HG03378 (cell line): Measurements from ENCODE around the gene DDX47.
A peak's percentile ranks its signal among the peaks of the same experiment; 100 is the strongest.
"Not testable (repeated sequence)": the region's sequence is repeated elsewhere in the genome, so short reads cannot be mapped to it uniquely, and the experiment has no call there.

ENCODE experiments used
- ATAC-seq: cut with Tn5 transposase; IDR thresholded peaks from one replicate; pipeline ENCODE4 v1.9.1; 2021; ENCODE audit warnings: mild to moderate bottlenecking, moderate library complexity; ENCODE audit not compliant: unreplicated experiment

The DDX47 gene

DNA sequence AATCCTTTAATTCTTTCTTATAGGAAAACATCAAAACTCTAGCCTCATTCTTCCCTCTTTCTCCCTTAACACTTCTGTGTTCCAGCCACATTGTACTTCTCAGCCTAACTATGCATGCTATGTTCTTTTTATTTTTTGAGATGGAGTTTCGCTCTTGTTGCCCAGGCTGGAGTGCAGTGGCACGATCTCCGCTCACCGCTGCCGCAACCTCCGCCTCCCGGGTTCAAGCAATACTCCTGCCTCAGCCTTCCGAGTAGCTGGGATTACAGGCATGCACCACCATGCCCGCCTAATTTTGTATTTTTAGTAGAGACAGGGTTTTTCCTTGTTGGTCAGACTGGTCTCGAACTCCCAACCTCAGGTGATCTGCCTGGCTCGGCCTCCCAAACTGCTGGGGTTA, 7.2 kb downstream of the DDX47 start:
- ATAC-seq = not testable (repeated sequence)

DNA sequence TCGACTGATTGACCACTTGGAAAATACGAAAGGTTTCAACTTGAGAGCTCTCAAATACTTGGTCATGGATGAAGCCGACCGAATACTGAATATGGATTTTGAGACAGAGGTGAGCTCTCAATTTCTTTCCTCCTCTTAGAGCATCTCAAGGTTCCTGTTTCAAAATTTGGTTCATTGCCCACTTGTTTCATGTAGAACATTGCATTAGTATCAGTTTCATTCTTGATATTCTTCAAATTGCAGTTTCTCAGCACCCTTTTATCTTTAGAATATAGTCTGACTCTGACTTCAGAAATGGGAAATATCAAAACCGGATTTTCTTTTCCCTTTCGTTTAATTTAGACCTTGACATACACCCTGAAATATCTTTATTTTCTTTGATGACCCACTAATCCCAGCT, 8.8 kb downstream of the DDX47 start:
- ATAC-seq = peak; percentile 73

DNA sequence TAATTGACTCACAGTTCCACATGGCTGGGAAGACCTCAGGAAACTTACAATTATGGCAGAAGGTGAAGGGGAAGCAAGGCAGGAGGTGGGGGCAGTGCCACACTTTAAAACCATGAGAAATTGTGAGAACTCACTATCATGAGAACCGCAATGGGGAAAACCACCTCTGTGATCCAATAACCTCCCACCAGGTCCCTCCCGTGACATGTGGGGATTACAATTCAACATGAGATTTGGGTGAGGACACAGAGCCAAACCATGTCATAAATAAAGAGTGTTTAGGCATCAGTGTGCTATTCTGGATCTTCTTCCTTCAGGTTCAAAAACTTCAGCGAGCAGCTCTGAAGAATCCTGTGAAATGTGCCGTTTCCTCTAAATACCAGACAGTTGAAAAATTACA, 9.7 kb downstream of the DDX47 start:
- ATAC-seq = no peak

DNA sequence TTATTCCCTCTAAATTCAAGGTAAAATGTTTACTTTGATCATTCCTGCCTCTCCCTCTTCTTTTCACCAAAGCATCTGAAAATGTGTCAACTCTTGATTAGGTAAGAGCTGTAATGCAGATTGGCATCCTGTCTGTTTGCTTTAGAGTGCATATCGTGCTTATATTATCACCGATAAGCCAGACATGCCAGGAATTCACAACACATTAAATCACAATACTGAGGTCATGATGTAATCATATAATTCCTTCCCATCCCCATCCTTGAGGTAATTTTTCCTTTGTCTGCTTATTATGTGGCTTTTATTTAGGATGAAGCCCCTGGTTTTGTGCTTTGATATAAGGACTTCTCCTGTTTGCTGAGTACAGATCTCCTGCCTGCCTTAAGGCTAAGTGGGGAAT, 10.2 kb downstream of the DDX47 start:
- ATAC-seq = no peak

DNA sequence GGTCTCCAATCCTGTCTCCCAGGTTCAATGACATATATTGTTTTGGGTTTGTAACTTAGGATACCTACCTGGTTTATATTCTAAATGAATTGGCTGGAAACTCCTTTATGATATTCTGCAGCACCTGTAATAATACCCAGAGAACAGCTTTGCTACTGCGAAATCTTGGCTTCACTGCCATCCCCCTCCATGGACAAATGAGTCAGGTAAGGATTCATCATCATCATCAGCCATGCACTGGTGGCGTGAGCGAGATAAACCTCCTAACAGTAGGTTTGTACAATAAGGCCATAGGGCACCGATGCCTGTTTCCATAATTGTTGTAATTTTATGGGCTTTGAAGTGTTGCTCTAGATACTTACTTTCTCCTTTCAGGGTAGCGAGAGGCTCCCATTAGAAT, 10.7 kb downstream of the DDX47 start:
- no peak for ATAC-seq

DNA sequence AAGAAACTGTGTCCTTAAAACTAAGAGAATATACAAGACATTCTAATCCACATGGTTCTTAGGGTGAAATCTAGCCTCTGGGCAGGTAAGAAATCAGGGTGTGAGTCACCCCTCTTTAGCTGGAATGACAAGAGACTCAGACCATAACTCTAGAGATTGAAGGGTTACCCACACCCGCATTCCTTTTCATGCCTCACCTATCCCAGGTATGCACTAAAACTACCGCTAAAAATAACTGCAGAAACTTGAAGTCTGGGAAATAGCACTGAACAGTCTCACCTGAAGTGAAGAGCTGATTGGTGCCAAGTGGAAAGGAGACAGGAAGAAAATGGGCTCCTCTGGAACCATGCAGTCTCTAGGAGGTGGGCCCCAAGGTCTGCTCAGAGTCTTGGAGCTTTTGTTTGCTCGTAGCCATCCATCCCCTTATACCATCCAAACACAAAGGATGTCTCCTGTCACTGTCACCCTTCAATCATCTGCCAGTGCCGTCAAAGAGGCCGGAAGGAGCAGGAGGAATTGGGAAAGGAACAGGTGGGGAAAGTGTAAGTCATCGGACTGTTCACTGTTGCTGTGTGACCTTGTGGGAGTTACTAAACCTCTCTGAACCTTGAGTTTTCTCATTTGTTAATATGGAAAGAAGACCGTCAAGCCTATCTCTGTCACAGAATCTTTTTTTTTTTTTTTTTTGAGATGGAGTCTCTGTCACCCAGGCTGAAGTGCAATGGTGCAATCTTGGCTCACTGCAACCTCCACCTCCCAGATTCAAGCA, 22.4 kb downstream of the DDX47 start:
- no peak for ATAC-seq

DNA sequence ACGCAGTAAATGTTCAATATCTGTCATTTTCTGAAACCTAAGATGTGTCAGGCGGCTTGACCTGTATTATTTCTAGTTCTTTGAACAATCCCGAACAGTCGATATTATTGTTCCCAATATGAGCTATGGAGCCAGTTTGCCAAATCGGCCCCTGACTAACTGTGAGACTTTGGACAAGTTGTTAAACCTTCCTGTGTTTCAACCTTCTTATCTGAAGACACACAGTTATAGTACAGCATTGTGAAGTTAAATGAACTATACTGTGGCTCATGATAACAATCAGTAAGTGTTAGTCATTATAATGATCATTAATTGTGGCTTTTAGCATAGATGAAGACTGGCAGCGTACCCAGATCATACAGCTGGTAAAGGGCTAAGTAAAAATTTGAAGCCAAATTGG, 23.4 kb downstream of the DDX47 start:
- ATAC-seq = no peak

DNA sequence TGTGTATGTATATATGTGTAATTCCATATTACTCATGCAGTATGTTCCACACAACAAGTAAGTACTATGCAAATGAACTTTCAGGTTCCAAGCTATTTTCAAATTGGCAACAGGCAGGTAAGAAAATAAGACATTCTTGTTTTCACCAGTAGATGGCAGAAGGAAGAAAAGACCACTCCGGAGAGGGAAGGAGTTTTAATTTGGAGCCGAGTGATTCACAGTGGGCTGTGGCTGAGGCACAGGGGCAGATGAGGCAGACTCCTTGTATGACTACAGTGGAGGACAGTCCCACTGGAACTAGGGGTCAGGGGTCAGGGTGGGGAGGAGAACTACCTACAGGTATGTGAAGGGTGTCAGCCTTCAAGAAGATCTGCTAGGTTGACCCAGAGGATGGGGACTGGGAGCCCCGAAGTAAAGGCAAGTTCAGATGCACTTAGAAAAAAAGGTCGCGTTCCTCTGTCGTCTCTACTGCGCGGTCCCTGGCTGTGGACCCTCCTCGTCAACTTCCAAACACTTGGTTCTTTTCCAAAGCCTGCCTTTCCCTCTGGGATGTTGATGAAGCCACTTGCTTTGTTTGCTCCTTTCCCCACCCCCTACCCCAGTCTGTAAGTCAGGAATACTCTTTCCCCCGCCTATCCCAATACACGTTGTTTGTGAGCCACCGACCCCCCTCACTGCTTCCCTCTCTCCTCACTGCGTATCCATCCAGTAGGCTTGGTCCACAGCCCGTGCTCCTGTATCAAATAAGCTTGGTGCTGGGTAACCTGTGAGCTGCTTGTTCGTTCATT, 24.1 kb downstream of the DDX47 start:
- no peak for ATAC-seq

DNA sequence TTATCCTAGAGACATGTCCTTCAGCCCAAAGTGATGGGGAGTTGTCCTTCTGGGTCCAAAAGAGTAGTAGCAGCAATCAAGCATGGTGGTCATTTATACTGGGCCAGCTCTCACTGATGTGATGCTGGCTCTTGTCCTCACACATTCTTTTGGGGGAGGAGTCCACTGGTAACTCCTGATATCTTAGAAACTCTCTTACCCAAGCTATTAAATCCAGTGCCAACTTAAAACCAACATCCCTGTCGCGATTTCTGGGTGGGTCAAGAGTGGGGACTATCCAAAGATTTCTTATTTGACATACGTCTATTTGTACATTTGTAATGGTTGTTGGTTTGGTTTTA, 24.6 kb downstream of the DDX47 start:
- no peak for ATAC-seq

DNA sequence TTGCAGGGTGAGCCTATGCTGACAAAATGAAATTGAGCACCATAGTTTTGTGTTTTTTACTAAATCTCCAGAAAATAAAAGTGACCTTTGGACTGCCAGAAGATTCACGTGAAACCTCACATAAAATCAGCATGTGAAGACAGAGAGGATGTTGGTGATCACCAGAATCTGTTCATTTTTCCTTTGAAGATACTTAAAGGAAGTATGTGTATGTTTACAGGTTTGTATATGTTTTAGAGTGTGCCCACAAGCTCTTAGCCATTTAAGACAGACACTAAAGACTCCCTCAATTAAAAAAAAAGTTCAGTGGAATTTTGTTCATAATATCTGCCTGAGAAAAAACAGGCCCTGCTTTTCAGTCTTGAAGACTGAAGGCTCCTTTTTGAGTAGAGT, 25.9 kb downstream of the DDX47 start:
- ATAC-seq = no peak

DNA sequence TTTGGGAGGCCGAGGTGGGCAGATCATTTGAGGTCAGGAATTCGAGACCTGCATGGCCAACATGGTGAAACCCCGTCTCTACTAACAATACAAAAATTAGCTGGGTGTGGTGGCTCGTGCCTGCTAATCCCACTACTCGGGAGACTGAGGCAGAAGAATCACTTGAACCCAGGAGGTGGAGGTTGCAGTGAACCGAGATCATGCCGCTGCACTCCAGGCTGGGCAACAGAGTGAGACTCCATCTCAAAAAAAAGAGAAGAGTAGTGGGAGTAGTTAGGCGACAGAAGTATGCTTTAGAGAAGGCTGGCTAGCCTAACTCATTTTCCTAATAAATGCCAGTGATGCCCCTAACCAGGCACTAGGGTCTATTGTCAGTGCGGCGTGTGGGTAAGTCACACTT, 26.3 kb downstream of the DDX47 start:
- ATAC-seq = not testable (repeated sequence)

DNA sequence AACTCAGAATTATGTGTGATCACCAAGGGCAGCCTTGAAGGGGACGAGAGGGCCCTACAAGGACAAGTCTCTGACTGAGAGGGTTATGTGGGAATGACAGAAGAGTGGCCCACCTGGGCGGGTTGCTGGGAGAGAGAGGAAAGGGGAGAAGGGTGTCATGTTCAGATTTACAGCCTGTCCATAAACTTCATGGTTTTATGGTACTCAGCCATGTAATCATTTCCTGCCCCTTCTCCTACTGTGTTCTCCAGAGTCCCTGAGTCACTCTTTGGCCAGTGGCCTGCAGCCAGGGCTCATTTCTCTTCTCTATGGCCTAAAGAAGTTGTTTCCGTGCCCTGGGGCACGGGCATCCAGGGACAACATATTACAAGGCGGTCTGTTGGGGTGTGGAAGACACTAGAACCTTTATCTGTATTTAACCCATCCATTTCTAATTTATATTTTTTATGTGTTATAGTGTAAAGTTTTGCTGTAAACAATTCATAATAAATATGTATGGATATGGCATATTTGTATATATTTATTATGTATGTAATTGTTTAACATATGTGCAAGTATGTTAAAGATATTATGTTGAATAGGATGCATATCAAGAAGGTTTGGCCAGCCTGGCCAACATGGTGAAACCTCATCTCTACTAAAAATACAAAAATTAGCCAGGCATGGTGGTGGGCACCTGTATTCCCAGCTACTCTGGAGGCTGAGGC, 26.9 kb downstream of the DDX47 start:
- no peak for ATAC-seq

DNA sequence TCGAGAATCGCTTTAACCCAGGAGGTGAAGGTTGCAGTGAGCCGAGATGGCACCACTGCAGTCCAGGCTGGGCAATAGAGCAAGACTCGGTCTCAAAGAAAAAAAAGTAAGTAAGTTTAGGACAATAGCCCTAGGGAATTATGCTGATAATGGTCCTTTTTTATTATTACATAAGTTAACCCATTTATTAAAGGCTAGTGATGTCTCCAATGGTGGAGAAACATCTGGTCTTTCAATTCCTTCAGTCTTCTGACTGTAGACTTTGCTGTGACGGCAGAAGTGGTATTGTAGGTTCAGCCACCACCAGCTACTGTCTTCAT, 27.4 kb downstream of the DDX47 start:
- no peak for ATAC-seq

DNA sequence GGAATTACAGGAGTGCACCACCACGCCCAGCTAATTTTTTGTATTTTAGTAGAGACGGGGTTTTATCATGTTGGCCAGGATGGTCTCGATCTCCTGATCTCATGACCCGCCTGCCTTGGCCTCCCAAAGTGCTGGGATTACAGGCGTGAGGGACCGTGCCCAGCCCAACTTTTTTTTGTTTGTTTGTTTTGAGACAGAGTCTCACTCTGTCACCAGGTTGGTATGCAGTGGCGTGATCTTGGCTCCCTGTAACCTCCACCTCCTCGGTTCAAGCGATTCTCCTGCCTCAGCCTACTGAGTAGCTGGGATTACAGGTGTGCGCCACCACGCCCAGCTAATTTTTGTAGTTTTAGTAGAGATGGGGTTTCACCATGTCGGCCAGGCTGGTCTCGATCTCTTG, 28.3 kb downstream of the DDX47 start:
- ATAC-seq = not testable (repeated sequence)

DNA sequence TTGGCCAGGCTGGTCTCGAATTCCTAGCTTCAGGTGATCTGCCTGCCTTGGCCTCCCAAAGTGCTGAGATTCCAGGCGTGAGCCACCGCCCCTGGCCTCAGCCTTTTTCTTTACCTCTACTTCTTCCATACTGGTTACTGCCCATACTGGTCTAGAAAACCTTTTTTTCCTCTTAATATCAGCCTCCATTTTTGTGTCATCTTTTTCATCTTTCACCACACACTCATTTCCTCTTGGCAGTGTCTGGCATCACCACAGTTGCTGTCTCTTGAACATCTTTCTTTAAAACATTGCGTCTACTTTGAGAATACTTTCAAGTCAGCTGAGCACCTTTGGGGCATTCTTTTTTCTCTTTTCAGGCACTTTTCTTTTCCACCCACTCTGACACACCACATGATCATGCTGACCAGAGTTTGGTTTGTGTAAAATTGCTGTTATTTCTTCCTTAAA, 32.7 kb downstream of the DDX47 start:
- ATAC-seq = no peak

DNA sequence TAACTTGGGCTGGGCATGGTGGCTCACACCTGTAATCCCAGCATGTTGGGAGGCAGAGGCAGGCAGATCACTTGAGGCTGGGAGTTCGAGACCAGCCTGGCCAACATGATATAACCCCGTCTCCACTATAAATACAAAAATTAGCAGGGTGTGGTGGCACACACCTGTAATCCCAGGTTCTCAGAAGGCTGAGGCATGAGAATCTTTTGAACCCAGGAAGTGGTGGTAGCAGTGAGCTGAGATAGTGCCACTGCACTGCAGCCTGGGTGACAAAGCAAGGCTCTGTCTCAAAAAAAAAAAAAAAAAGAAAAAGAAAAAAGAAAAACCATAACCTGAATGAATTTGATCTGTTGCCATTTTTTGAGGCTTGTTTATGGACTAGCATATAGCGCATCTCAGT, 33.6 kb downstream of the DDX47 start:
- ATAC-seq = not testable (repeated sequence)

DNA sequence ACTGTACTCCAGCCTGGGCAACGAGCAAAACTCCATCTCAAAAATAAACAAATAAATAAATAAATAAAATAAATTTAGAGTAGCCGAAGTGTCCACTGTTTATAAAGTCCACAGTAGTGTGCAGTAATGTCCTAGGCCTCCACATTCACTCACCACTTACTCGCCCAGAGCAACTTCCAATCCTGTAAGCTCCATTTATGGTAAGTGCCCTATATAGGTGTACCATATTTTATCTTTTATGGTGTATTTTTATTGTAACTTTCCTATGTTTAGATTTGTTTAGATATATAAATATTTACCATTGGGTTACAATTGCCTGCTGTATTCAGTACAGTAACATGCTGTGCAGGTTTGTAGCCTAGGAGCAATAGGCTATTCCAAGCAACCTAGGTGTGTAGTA, 40.3 kb downstream of the DDX47 start:
- ATAC-seq = no peak

DNA sequence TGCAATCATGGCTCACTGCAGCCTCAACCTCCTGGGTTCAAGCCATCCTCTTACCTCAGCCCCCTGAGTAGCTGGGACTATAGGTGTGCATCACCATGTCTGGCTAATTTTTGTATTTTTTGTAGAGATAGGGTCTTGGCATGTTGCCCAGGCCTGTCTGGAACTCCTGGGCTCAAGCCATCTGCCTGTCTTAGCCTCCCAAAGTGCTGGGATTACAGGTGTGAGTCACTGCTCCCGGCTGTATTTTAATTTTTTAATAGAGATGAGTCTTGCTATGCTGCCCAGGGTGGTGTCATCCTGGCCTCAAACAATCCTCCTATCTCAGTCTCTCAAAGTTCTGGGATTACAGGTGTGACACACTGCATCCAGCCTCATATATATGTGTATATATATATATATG, 46.5 kb downstream of the DDX47 start:
- no peak for ATAC-seq

DNA sequence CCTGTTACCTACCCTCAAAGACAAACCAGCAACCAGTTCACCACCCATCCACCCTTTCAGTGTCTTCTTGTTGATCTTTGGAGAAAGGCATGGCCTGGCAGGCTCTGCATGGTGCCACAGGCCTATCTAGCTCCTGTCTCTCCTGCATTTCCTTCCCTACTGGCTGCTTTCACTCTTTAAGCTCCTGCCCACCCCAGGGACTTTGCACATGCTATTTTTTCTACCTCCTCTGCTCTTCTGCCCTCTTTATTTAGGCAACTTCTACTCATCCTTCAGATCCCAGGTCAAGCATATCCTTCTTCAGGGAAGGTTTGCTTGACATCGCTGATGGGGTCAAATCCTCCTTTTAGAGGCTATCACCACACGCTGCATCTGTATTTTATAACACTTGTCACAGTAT, 51.1 kb downstream of the DDX47 start:
- ATAC-seq = no peak

DNA sequence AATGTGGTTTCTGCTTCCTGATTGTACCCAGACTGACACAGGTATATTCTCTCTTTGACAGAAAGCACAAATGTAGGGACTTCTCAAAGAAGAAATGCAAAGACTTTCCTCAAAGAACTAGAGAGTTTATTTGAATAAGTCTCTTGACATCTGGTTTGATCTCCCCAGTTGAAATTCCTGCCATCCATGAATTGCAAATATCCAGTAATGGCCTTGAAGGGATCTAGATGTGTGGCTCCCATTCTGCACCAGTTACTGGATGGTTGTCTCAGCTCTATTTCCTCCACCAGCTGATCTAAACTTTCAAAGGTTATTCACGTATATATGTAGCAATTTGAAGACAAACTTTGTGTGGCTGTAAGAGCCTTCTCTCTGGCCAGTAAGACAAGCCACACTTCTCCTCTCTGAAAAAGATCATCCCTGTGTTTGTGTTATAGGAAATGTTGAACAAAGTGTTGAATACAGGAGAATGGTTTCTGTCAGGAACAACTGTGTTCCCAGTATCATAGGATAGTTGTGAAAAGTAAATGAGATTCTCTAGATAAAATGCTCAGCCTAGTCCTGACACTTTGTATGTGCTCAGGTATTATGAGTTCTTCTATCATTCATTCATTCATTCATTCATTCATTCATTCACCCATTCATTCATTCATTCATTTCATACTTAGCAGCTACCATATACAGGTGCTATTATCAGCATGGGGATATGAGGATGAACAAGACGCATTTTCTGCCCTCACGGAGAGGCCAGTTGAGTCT, 55.5 kb downstream of the DDX47 start:
- ATAC-seq = no peak

DNA sequence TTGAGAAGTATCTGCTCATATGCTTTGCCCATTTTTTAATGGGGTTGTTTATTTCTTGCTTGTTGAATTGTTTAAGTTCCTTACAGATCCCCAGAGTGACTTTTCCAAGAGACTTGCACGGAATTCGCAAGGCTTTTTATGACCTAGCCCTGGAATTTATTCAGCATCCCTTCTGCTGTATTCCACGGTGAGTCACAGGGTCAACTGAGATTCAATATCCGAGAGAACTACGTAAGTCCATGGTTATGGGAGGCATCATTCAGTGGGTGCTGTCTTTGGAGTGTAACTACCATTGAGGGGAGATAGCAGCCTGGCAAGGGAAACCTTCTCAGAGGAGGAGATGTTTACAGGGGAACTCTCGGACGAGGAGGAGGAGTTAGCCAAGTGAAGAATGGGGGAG, 57.3 kb downstream of the DDX47 start:
- ATAC-seq = no peak
